Peyer's patch (tissue), 4 donors: Measurements from ENCODE around the gene KRT9.

Source experiments
- CTCF ChIP-seq, 6 experiments: fragments of 450-650 bp in 4 of 6; fragments of 200-600 bp in 2 of 6; sonication (generic) in 1 of 6; IDR thresholded peaks; one replicate each; pipeline ENCODE4 v1.5.1; 2017 to 2019; ENCODE audit warnings: antibody characterized with exemption in 6 of 6, mild to moderate bottlenecking in 3 of 6, moderate library complexity in 1 of 6
- POLR2A ChIP-seq, 2 donors: fragments of 450-650 bp; IDR thresholded peaks; one replicate each; pipeline ENCODE4 v1.5.1; 2017; ENCODE audit warnings: antibody characterized with exemption in 2 of 2, mild to moderate bottlenecking in 2 of 2, moderate library complexity in 2 of 2

- TF ChIP-seq CTCF (IDR thresholded peaks at IDR 0.05) (no peak), POLR2A (IDR thresholded peaks at IDR 0.05) (no peak)
Observed at GRCh38 chr17:41532947-41533570, 38.8 kb downstream of the KRT9 start.
